Mesodermal cell (in vitro differentiated cells): ENCODE results near the gene DYTN.

Source experiments
- H3K27ac ChIP-seq: 2 replicates; pipeline ENCODE4 v1.7.0; 2013; ENCODE audit warnings: mild to moderate bottlenecking, low read depth, low read length, moderate library complexity; ENCODE audit not compliant: severe bottlenecking
- H3K36me3 ChIP-seq: 2 replicates; pipeline ENCODE4 v1.7.1; 2013; ENCODE audit warnings: mild to moderate bottlenecking, low read length, moderate library complexity; ENCODE audit not compliant: control insufficient read depth, insufficient read depth
- H3K4me1 ChIP-seq: one replicate; pipeline ENCODE4 v1.7.1; 2013; ENCODE audit warnings: mild to moderate bottlenecking, low read length; ENCODE audit not compliant: insufficient read depth, control insufficient read depth, poor library complexity, severe bottlenecking
- H3K4me3 ChIP-seq: 2 replicates; pipeline ENCODE4 v1.7.0; 2013; ENCODE audit warnings: low read length, control low read depth, mild to moderate bottlenecking; ENCODE audit not compliant: insufficient read depth, poor library complexity, severe bottlenecking; ENCODE audit errors: extremely low read depth
- H3K9me3 ChIP-seq: 2 replicates; pipeline ENCODE4 v1.7.1; 2013; ENCODE audit warnings: mild to moderate bottlenecking, low read length, moderate library complexity; ENCODE audit not compliant: control insufficient read depth
- WGBS, 2 experiments: methylation state at CpG; one replicate each; pipeline ENCODE4 v1.1.5; 2013; ENCODE audit warnings: missing lambda C conversion rate in 2 of 2; ENCODE audit not compliant: insufficient coverage in 2 of 2; 5-methylcytosine and 5-hydroxymethylcytosine counted together

The DYTN gene

GRCh38 chr2:206700156-206700555, 18.0 kb downstream of the DYTN start:
- no peaks in the 10 kb centered on the region for H3K4me1 ChIP-seq
- no peaks in the 10 kb centered on the region for H3K9me3 ChIP-seq
- no peak overlapping the region for H3K27ac ChIP-seq
- 73 to 74% methylated on average over 8 of the region's 8 CpGs for WGBS, 2 experiments
- no peak overlapping the region for H3K4me3 ChIP-seq
- no peaks in the 10 kb centered on the region for H3K36me3 ChIP-seq

- Histone ChIP-seq H3K4me3 (no peak overlapping the region), H3K27ac (no peak overlapping the region), H3K4me1 (no peaks in the 10 kb centered on the region), H3K9me3 (no peaks in the 10 kb centered on the region), H3K36me3 (no peaks in the 10 kb centered on the region)
- no CpG with 5 or more reads among the region's 3 CpGs for WGBS, 2 experiments
Observed at GRCh38 chr2:206698811-206699210, 19.4 kb downstream of the DYTN start.

GRCh38 chr2:206696910-206697309, 21.3 kb downstream of the DYTN start:
- Histone ChIP-seq H3K4me1 (no peaks in the 10 kb centered on the region), H3K27ac (no peak overlapping the region), H3K4me3 (no peak overlapping the region), H3K9me3 (no peaks in the 10 kb centered on the region), H3K36me3 (no peaks in the 10 kb centered on the region)

- 57 to 60% methylated on average over 1 to 2 of the region's 5 CpGs for WGBS, 2 experiments
- Histone ChIP-seq H3K4me1 (no peaks in the 10 kb centered on the region), H3K9me3 (no peaks in the 10 kb centered on the region), H3K4me3 (no peak overlapping the region), H3K27ac (no peak overlapping the region), H3K36me3 (no peaks in the 10 kb centered on the region)
Observed at GRCh38 chr2:206693399-206694137, 24.6 kb downstream of the DYTN start.

- no peak overlapping the region for H3K4me3 ChIP-seq
- H3K36me3 ChIP-seq, result no peaks in the 10 kb centered on the region
- no peak overlapping the region for H3K27ac ChIP-seq
- no peaks in the 10 kb centered on the region for H3K4me1 ChIP-seq
- WGBS, 2 experiments, result 85 to 89% methylated on average over 6 of the region's 7 CpGs
- H3K9me3 ChIP-seq, result no peaks in the 10 kb centered on the region
Observed at GRCh38 chr2:206692971-206693370, 25.2 kb downstream of the DYTN start.

DNA sequence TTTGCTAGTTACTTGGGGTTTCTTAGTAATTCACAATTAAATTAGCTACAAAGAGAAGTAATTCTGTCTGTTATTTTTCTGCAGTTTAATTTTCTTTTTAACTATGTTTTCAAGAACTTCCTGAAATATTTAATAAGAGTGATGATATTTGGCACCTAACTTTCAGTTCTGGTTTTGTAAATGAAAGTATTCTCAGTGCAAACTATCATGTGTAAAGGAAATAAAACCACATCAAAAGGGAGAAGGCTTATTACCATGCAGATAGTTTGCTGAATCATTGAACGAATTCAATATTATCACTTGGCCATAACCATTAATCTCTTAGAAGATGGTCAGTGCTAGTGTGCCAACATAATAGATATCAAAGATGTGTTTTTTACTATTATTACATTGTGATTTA, 29.2 kb downstream of the DYTN start:
- Histone ChIP-seq H3K4me3 (no peak overlapping the region), H3K36me3 (no peaks in the 10 kb centered on the region)
- WGBS, 2 experiments, result no CpG with 5 or more reads among the region's 1 CpG

DNA sequence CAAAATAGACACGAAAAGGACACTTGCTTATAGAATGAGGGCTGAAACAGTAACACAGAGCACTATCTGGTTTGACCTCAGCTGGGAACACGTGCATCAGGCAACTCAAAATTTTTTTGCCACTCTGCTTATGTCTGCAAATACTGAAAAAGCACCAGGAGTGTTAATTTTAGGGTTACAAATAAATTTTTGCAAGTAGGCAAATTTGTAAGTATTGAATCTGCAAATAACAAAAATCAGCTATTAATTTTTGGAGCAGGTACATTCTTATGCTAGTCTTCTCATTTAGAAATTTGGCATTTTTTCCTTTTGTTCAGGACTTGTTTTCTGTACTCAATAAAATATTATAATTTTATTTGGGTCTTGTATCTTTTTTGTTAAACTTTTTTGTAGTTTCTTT, 29.7 kb downstream of the DYTN start:
- H3K27ac ChIP-seq, result no peak overlapping the region
- no peaks in the 10 kb centered on the region for H3K4me1 ChIP-seq
- WGBS, 2 experiments, result 86 to 94% methylated on average over 2 of the region's 2 CpGs
- H3K36me3 ChIP-seq, result no peaks in the 10 kb centered on the region
- no peaks in the 10 kb centered on the region for H3K9me3 ChIP-seq
- H3K4me3 ChIP-seq, result no peak overlapping the region

More for the DNA sequence above, 29.2 kb downstream of the DYTN start:
- no peaks in the 10 kb centered on the region for H3K4me1 ChIP-seq
- H3K27ac ChIP-seq, result no peak overlapping the region
- H3K9me3 ChIP-seq, result no peaks in the 10 kb centered on the region

- Histone ChIP-seq H3K9me3 (no peaks in the 10 kb centered on the region), H3K27ac (no peak overlapping the region), H3K36me3 (no peaks in the 10 kb centered on the region), H3K4me1 (no peaks in the 10 kb centered on the region), H3K4me3 (no peak overlapping the region)
- WGBS, 2 experiments, result 90 to 93% methylated on average over 3 to 4 of the region's 4 CpGs
Observed at GRCh38 chr2:206683546-206683945, 34.6 kb downstream of the DYTN start.

DNA sequence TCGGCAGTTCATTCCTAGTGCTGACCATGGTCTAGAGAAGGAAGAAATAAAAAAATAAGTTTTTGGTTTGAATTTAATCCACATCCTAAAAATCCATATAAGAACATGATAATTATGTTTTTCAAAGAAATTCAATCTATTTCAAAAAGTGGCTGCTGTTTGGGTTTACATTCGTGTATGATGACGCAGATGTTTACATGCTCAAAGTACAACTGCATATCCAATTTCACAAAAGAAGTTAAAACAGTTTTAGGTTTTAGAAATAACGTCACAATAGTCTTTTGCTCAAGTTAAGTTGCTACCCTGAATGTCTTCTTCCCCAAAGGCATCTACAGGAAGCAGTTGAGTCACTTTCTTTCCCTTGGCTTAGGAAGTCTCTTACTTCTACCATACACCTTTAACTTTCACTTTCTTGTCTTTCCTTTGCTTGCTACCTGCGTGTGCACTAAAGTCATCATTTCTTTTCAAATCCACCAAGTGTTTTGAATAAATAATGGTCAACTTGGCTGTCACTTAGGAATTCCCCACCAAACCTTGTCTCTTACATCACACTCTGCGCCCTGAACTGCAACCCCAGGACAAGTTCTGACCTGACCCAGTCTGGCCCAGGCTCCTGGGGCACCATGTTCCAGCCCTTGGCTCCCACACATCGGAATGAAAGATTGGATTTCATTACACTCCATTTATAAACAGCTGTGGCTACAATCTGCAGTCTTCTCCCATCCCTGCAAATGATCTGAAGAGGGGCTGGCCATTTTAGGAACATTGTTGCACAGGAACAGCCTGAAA, 47.5 kb downstream of the DYTN start:
- Histone ChIP-seq H3K36me3 (no peaks in the 10 kb centered on the region), H3K4me1 (no peaks in the 10 kb centered on the region), H3K27ac (no peak overlapping the region), H3K4me3 (no peak overlapping the region), H3K9me3 (no peaks in the 10 kb centered on the region)
- 77 to 78% methylated on average over 3 to 4 of the region's 7 CpGs for WGBS, 2 experiments

- no peak overlapping the region for H3K27ac ChIP-seq
- H3K4me3 ChIP-seq, result no peak overlapping the region
- no peaks in the 10 kb centered on the region for H3K4me1 ChIP-seq
- H3K9me3 ChIP-seq, result no peaks in the 10 kb centered on the region
- H3K36me3 ChIP-seq, result no peaks in the 10 kb centered on the region
- WGBS, 2 experiments, result no CpG with 5 or more reads among the region's 3 CpGs
Observed at GRCh38 chr2:206665251-206665650, 52.9 kb downstream of the DYTN start.

DNA sequence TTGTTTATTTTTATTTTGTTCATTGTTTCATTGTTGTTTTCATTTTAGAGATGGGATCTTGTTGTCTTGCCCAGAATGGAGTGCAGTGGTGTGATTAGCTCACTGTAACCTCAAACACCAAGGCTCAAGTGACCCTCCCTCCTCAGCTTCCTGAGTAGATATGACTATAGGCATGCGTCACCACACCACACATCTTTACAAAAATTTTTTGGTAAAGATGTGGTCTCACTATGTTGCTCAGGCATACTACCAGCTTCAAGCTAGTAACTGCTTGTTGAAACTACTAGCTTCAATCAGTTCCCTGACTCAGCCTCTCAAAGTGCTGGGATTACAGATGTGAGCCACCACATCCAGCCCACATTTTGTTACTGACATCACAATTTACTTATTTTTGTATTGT, 61.1 kb downstream of the DYTN start:
- 80% methylated on average over 1 of the region's 1 CpG; no CpG with 5 or more reads in 1 of the 2 experiments for WGBS, 2 experiments
- Histone ChIP-seq H3K9me3 (no peaks in the 10 kb centered on the region), H3K36me3 (no peaks in the 10 kb centered on the region)

More for the DNA sequence above, 61.1 kb downstream of the DYTN start:
- H3K27ac ChIP-seq, result no peak overlapping the region
- no peak overlapping the region for H3K4me3 ChIP-seq
- no peaks in the 10 kb centered on the region for H3K4me1 ChIP-seq
